ENCODE measurements around the gene PTGER3. TPM values are rescaled to one million over a fixed set of nuclear protein-coding genes. Genes with fewer than 3 reads are reported as not detected.

Gene PTGER3
- total RNA-seq: 0.51 and 1.5 TPM in 2 replicates
- 0.89 and 1.6 TPM in 2 replicates for polyA plus RNA-seq
- 0.98 and 1.8 TPM in 2 replicates for polyA plus RNA-seq (2012)
- 0.48 and 0.63 TPM in 2 replicates for polyA minus RNA-seq (ENCODE audit: low replicate concordance)

- Histone ChIP-seq H3K36me3 (ENCODE audit: control insufficient read depth, insufficient read depth, low read length) (no peaks in the 10 kb centered on the region), H3K4me2 (ENCODE audit: extremely low read depth, insufficient read depth, low read length) (peak within 1 kb of the TSS; percentile 88), H3K79me2 (ENCODE audit: control insufficient read depth, insufficient read depth, low read length) (no peaks in the 10 kb centered on the region), H3K4me3 (replicated peaks in 1 of 4; ENCODE audit: control extremely low read depth in 1 of 4, insufficient read depth in 1 of 4, low read depth in 3 of 4, low read length in 4 of 4) (peak within 1 kb of the TSS; percentile 38 to 59 (median 51)), H3K4me1 (ENCODE audit: control insufficient read depth, extremely low read depth, insufficient read depth, low read length) (no peaks in the 10 kb centered on the region), H3K27ac (ENCODE audit: insufficient read depth, low read length) (no peak within 1 kb of the TSS), H3K9me3 (ENCODE audit: control insufficient read depth, insufficient read depth, low read depth, low read length) (no peaks in the 10 kb centered on the region), H3K9ac (ENCODE audit: insufficient read depth, low read length) (peak within 1 kb of the TSS; percentile 2), H4K20me1 (ENCODE audit: control insufficient read depth, extremely low read depth, insufficient read depth, low read length) (no peaks in the 10 kb centered on the region), H3K27me3 (ENCODE audit: control insufficient read depth, insufficient read depth, low read length) (peaks cover 21% of the 10 kb centered on the region), H2AFZ (ENCODE audit: low read length) (peak within 1 kb of the TSS; percentile 93)
- DNase-seq (ENCODE audit: low read depth in 2 of 2): no peak
- peak; percentile 28 for TF ChIP-seq EZH2 (IDR thresholded peaks at IDR 0.05; ENCODE audit: low read length, missing control alignments)
- no peak for TF ChIP-seq CTCF (conservative IDR thresholded peaks at IDR 0.05 in 1 of 2, IDR thresholded peaks at IDR 0.05 in 1 of 2; ENCODE audit: low read depth in 1 of 2, low read length in 2 of 2)
Measured at GRCh38 chr1:71047635-71048607, at the start of gene PTGER3. TSS of gene PTGER3 (minus strand) at chr1:71047816. CDS start at chr1:71047577, 239 bp downstream.

- H3K79me2 ChIP-seq (ENCODE audit: control insufficient read depth, insufficient read depth, low read length): no peaks in the 10 kb centered on the region
- no peaks in the 10 kb centered on the region for H4K20me1 ChIP-seq (ENCODE audit: control insufficient read depth, extremely low read depth, insufficient read depth, low read length)
Measured at GRCh38 chr1:71094913-71095312, 47.3 kb upstream of the PTGER3 start.

More at GRCh38 chr1:71094913-71095312, 47.3 kb upstream of the PTGER3 start:
- H3K4me3 ChIP-seq (replicated peaks in 1 of 4; ENCODE audit: control extremely low read depth in 1 of 4, insufficient read depth in 1 of 4, low read depth in 3 of 4, low read length in 4 of 4): no peak overlapping the region
- H3K4me1 ChIP-seq (ENCODE audit: control insufficient read depth, extremely low read depth, insufficient read depth, low read length): peaks cover 5% of the 10 kb centered on the region
- TF ChIP-seq CTCF (conservative IDR thresholded peaks at IDR 0.05 in 1 of 2, IDR thresholded peaks at IDR 0.05 in 1 of 2; ENCODE audit: low read depth in 1 of 2, low read length in 2 of 2): no peak
- TF ChIP-seq EZH2 (IDR thresholded peaks at IDR 0.05; ENCODE audit: low read length, missing control alignments): no peak
- no peak overlapping the region for H3K9ac ChIP-seq (ENCODE audit: insufficient read depth, low read length)
- no peak for DNase-seq (ENCODE audit: low read depth in 2 of 2)
- no peak overlapping the region for H2AFZ ChIP-seq (ENCODE audit: low read length)
- H3K27ac ChIP-seq (ENCODE audit: insufficient read depth, low read length): no peak overlapping the region
- no peaks in the 10 kb centered on the region for H3K36me3 ChIP-seq (ENCODE audit: control insufficient read depth, insufficient read depth, low read length)
- H3K9me3 ChIP-seq (ENCODE audit: control insufficient read depth, insufficient read depth, low read depth, low read length): no peaks in the 10 kb centered on the region
- no peaks in the 10 kb centered on the region for H3K27me3 ChIP-seq (ENCODE audit: control insufficient read depth, insufficient read depth, low read length)
- no peak overlapping the region for H3K4me2 ChIP-seq (ENCODE audit: extremely low read depth, insufficient read depth, low read length)
